Astrocyte of the cerebellum (primary cell): ENCODE data around the gene AIFM3.

Experiments used
- DNase-seq: peaks from one replicate; pipeline ENCODE4 v3.0.0-alpha.2; 2011; ENCODE audit warnings: low read depth
- H3K4me3 ChIP-seq: 2 replicates; pipeline ENCODE4 v1.5.1; 2011; ENCODE audit warnings: mild to moderate bottlenecking, low read depth, low read length, moderate library complexity
- in situ Hi-C: cut with HindIII; loops from 2 replicates; pipeline ENCODE4 v1.10.0; 2017; ENCODE audit warnings: low sequenced_read_pairs
- TF ChIP-seq, protein P1 (sequence below): IDR thresholded peaks from 2 replicates; pipeline ENCODE4 v1.5.1; 2012; ENCODE audit warnings: low read length, low read depth, moderate library complexity, mild to moderate bottlenecking; ENCODE audit errors: missing control alignments

Gene AIFM3

DNA sequence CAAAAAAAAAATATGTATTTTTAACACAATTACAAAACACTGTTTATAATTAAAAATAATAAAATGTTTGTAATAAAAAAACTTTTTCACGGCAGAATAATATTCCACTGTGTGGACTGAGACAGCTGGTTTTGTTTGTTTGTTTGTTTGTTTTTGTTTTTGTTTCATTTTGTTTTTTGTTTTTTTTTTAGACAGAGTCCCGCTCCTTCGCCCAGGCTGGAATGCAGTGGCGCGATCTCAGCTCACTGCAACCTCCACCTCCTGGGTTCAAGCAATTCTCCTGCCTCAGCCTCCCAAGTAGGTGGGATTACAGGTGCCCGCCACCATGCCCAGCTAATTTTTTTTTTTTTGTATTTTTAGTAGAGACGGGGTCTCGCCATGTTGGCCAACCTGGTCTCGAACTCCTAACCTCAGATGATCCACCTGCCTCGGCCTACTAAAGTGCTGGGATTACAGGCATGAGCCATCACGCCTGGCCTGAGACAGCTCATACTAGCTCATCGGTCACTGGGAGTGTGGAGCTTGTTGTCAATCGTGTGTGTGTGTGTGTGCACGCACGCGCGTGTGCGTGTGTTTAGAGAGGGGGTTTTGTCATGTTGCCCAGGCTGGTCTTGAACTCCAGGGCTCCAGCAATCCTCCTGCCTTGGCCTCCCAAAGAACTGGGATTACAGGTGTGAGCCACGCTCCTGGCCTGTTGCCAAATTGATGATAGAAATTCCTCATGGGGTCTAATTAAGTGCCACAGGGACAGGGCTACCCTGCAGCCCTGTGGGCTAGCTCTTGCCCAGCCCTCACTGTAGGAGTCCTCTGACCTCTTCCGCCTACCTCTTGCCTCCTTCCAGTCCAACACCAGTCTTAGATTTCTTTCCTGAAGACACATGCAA, 7.2 kb upstream of the AIFM3 start:
- in situ Hi-C loops, result no loop called here
- no peak overlapping the region for H3K4me3 ChIP-seq
- TF ChIP-seq, protein P1, sequence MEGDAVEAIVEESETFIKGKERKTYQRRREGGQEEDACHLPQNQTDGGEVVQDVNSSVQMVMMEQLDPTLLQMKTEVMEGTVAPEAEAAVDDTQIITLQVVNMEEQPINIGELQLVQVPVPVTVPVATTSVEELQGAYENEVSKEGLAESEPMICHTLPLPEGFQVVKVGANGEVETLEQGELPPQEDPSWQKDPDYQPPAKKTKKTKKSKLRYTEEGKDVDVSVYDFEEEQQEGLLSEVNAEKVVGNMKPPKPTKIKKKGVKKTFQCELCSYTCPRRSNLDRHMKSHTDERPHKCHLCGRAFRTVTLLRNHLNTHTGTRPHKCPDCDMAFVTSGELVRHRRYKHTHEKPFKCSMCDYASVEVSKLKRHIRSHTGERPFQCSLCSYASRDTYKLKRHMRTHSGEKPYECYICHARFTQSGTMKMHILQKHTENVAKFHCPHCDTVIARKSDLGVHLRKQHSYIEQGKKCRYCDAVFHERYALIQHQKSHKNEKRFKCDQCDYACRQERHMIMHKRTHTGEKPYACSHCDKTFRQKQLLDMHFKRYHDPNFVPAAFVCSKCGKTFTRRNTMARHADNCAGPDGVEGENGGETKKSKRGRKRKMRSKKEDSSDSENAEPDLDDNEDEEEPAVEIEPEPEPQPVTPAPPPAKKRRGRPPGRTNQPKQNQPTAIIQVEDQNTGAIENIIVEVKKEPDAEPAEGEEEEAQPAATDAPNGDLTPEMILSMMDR, result no peak
- no peak for DNase-seq

GRCh38 chr22:20960609-20961008, 6.4 kb upstream of the AIFM3 start:
- TF ChIP-seq, protein P1, result no peak
- no peak overlapping the region for H3K4me3 ChIP-seq
- DNase-seq, result no peak
- in situ Hi-C loops, result no loop called here

DNA sequence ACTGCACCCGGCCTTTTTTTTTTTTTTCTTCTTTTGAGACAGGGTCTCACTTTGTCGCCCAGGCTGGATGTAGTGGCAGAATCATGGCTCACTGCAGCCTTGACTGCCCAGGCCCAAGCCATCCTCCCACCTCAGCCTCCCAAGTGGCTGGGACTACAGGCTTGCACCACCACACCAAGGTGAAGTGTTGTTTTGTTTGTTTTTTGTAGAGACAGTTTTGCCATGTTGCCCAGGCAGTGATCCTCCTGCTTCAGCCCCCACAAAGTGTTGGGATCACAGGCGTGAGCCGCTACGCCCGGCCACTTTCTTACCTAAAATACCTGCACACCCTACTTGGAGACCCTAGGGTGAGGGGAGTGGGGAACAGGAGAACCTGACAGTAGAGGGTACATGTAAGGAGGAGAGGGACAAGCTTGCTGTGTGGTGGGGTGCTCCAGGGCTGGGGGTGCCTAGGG, 4.5 kb upstream of the AIFM3 start:
- in situ Hi-C loops, result no loop called here
- TF ChIP-seq, protein P1, result no peak
- no peak for DNase-seq
- no peak overlapping the region for H3K4me3 ChIP-seq

- in situ Hi-C loops, result no loop called here
- no peak for DNase-seq
- TF ChIP-seq, protein P1, result no peak
- H3K4me3 ChIP-seq, result no peak overlapping the region
Observed at GRCh38 chr22:20963201-20964052, 3.6 kb upstream of the AIFM3 start.

DNA sequence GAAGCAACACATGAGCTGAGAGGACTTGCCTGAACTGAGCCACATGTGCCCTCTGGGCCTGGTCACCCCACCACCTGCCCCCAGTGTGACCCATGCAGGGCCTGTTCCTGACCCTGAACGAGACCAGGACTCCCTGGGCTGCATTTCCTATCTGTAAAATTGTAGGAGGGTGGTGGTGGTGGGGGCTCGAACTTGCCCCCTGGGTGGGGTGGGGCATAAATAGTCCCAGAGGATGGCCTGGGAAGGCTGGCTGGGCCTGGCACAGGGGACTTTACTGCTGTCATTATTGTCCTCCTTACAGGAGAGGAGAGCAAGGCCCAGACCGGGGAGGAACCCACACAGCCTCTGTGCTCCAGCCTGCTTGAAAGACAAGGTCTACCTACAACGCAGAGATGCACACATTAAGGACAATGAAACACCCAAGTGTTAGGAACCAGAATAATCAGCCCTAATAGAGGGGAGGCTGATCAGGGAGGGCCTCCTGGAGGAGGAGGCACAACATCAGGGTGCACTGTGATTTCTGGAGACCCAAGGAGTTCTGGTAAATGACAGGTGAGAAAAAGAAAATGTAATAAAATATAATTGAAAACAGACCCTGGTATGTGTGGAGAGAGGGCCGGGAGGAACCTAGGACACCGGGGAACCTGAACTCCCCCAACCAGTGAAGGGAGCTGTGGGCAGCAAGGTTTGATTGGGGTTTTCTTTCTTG, 2.8 kb upstream of the AIFM3 start:
- in situ Hi-C loops, result no loop called here
- peak overlapping the region; percentile 33 for H3K4me3 ChIP-seq
- TF ChIP-seq, protein P1, result no peak
- no peak for DNase-seq

DNA sequence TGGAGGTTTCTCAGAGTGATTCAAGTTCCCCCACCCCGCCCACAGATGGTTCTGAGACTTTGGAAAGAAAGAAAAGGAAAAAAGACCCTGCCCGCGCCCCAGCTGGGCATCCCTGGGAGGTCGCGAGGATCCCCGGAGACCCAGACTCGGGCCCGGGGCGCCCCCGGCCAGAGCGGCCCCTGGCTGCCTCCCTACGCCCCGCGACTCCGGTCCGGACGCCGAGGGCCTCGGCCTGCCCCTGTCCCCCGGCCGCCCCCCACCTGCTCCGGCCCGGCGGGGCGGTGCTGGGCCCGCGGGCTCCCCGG, 2.3 kb upstream of the AIFM3 start:
- no peak for DNase-seq
- peak overlapping the region; percentile 33 for H3K4me3 ChIP-seq
- TF ChIP-seq, protein P1, result no peak
- in situ Hi-C loops, result no loop called here
